Loucy (cell line): ENCODE results near the gene TM9SF1.
A peak's percentile ranks its signal among the peaks of the same experiment; 100 is the strongest.

Experiments
- H2AFZ ChIP-seq: fragments of 200-600 bp; sonication (generic); 2 replicates; pipeline ENCODE4 v1.6.0; 2016; ENCODE audit warnings: antibody characterized with exemption, mild to moderate bottlenecking, low read length, moderate library complexity
- H3F3A ChIP-seq: fragments of 200-600 bp; 2 replicates; pipeline ENCODE4 v1.6.0; 2016; ENCODE audit warnings: antibody characterized with exemption, low read depth, mild to moderate bottlenecking
- H3K27me3 ChIP-seq: fragments of 200-600 bp; sonication (generic); 2 replicates; pipeline ENCODE4 v1.6.1; 2014; ENCODE audit warnings: low read length, mild to moderate bottlenecking; ENCODE audit not compliant: insufficient read depth, poor library complexity, severe bottlenecking
- H3K36me3 ChIP-seq: fragments of 200-600 bp; sonication (generic); 2 replicates; pipeline ENCODE4 v1.6.1; 2016; ENCODE audit warnings: low read length; ENCODE audit not compliant: insufficient read depth
- H3K4me1 ChIP-seq: fragments of 200-600 bp; sonication (generic); 2 replicates; pipeline ENCODE4 v1.5.1; 2014; ENCODE audit warnings: low read length, mild to moderate bottlenecking; ENCODE audit not compliant: insufficient read depth, poor library complexity, severe bottlenecking
- H3K4me2 ChIP-seq: fragments of 200-600 bp; sonication (generic); 2 replicates; pipeline ENCODE4 v1.6.0; 2014; ENCODE audit warnings: antibody characterized with exemption, low read length, low read depth, mild to moderate bottlenecking; ENCODE audit not compliant: poor library complexity, severe bottlenecking
- H3K4me3 ChIP-seq: fragments of 200-600 bp; sonication (generic); 2 replicates; pipeline ENCODE4 v1.5.1; 2014; ENCODE audit warnings: low read length, mild to moderate bottlenecking, mixed read lengths; ENCODE audit not compliant: poor library complexity, severe bottlenecking
- H3K79me2 ChIP-seq: fragments of 200-600 bp; sonication (generic); 2 replicates; pipeline ENCODE4 v1.6.1; 2014; ENCODE audit warnings: low read length; ENCODE audit not compliant: insufficient read depth
- H3K9ac ChIP-seq: fragments of 200-600 bp; sonication (generic); 2 replicates; pipeline ENCODE4 v1.6.0; 2014; ENCODE audit warnings: mild to moderate bottlenecking, low read depth, low read length, moderate library complexity; ENCODE audit not compliant: poor library complexity, severe bottlenecking
- H3K9me2 ChIP-seq: fragments of 200-600 bp; sonication (generic); replicated peaks from 2 replicates; pipeline ENCODE4 v1.6.1; 2016; ENCODE audit warnings: low read depth, low read length, mixed read lengths
- H3K9me3 ChIP-seq: fragments of 200-600 bp; sonication (generic); 2 replicates; pipeline ENCODE4 v1.6.1; 2014; ENCODE audit warnings: mild to moderate bottlenecking, antibody characterized with exemption, low read length, low read depth; ENCODE audit not compliant: insufficient read depth
- H4K20me1 ChIP-seq: fragments of 200-600 bp; sonication (generic); 2 replicates; pipeline ENCODE4 v1.6.0; 2014; ENCODE audit warnings: antibody characterized with exemption, low read length, mild to moderate bottlenecking; ENCODE audit not compliant: insufficient read depth, poor library complexity, severe bottlenecking
- CTCF ChIP-seq: fragments of 200-600 bp; sonication (generic); conservative IDR thresholded peaks from 2 replicates; pipeline ENCODE4 v1.5.1; 2014; ENCODE audit warnings: mild to moderate bottlenecking, antibody characterized with exemption, low read length
- EZH2phosphoT487 ChIP-seq: fragments of 200-600 bp; IDR thresholded peaks from 2 replicates; pipeline ENCODE4 v1.6.1; 2018; ENCODE audit warnings: antibody characterized with exemption, mild to moderate bottlenecking, moderate library complexity, borderline replicate concordance

TM9SF1 gene

GRCh38 chr14:24234095-24235005 lies 39.1 kb upstream of the TM9SF1 start:
- peak overlapping the region; percentile 98 for H3K4me2 ChIP-seq
- H3F3A ChIP-seq, result no peaks in the 10 kb centered on the region
- TF ChIP-seq CTCF, result no peak
- no peak for TF ChIP-seq EZH2phosphoT487
- H3K79me2 ChIP-seq, result peaks cover 70% of the 10 kb centered on the region
- H4K20me1 ChIP-seq, result no peaks in the 10 kb centered on the region
- peaks cover 35% of the 10 kb centered on the region; the same call in 1 of the 2 replicates for H3K36me3 ChIP-seq
- no peaks in the 10 kb centered on the region for H3K9me3 ChIP-seq
- peak overlapping the region; percentile 93 for H3K4me3 ChIP-seq
- no peaks in the 10 kb centered on the region for H3K27me3 ChIP-seq
- H2AFZ ChIP-seq, result no peak overlapping the region
- H3K9ac ChIP-seq, result peak overlapping the region; percentile 89
- H3K9me2 ChIP-seq, result no peaks in the 10 kb centered on the region
- H3K4me1 ChIP-seq, result peaks cover 41% of the 10 kb centered on the region

- Histone ChIP-seq H3F3A (no peaks in the 10 kb centered on the region), H2AFZ (no peak overlapping the region), H3K9me3 (no peaks in the 10 kb centered on the region), H3K27me3 (no peaks in the 10 kb centered on the region), H3K36me3 (peaks cover 27% of the 10 kb centered on the region; the same call in 1 of the 2 replicates), H3K4me2 (peak overlapping the region; percentile 98), H3K9me2 (no peaks in the 10 kb centered on the region), H3K9ac (peak overlapping the region; percentile 89), H3K4me1 (peaks cover 39% of the 10 kb centered on the region), H3K79me2 (peaks cover 66% of the 10 kb centered on the region), H3K4me3 (peak overlapping the region; percentile 93), H4K20me1 (no peaks in the 10 kb centered on the region)
- TF ChIP-seq EZH2phosphoT487 (no peak), CTCF (no peak)
Observed at GRCh38 chr14:24233538-24233866, 38.3 kb upstream of the TM9SF1 start.

GRCh38 chr14:24232645-24233537 lies 37.6 kb upstream of the TM9SF1 start, which contains the start of gene GMPR2:
GMPR2 (plus strand) TSS chr14:24232929; CDS start chr14:24233254, 325 bp downstream.
- peak within 1 kb of the TSS; percentile 93 for H3K4me3 ChIP-seq
- peak within 1 kb of the TSS; percentile 98 for H3K4me2 ChIP-seq
- TF ChIP-seq CTCF (no peak), EZH2phosphoT487 (no peak)
- peaks cover 66% of the 10 kb centered on the region for H3K79me2 ChIP-seq
- peak within 1 kb of the TSS; percentile 96 for H2AFZ ChIP-seq
- no peaks in the 10 kb centered on the region for H3F3A ChIP-seq
- H3K36me3 ChIP-seq, result peaks cover 21% of the 10 kb centered on the region; the same call in 1 of the 2 replicates
- no peaks in the 10 kb centered on the region for H3K27me3 ChIP-seq
- peak within 1 kb of the TSS; percentile 89 for H3K9ac ChIP-seq
- no peaks in the 10 kb centered on the region for H3K9me3 ChIP-seq
- H3K4me1 ChIP-seq, result peaks cover 39% of the 10 kb centered on the region
- no peaks in the 10 kb centered on the region for H3K9me2 ChIP-seq
- H4K20me1 ChIP-seq, result no peaks in the 10 kb centered on the region
